ENCODE results near the gene FXYD1.
"Not testable (repeated sequence)": the region's sequence is repeated elsewhere in the genome, so short reads cannot be mapped to it uniquely, and the experiment has no call there.

Gene FXYD1

DNA sequence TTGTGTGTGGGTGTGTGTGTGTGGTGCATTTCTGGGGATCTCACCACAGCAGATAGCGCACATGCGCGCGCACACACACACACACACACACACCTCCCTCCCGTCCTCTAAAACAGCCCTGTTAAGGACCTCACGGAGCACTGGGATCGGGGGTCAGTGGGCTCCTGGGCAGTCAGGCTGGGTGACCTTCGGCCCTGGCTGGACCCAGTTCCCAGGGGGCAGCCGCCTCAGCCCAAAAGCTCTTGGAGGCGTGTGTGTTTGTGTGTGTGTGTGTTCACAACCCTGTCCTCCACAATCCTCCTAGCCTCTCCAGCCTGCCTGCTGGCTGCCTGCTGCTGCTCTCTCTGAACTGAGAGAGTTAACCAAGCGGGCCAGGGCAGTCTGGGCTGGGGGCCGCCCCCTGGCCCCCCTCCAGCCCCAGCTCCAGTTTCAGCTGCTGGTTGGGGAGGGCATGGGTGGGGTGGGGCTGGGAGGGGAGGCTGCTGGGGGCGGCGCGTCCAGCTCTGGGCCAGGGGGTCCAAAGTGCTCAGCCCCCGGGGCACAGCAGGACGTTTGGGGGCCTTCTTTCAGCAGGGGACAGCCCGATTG is at the start of gene FXYD1:
FXYD1 (plus strand) TSS at position 520 of the 588 bp plus-strand sequence. CDS start 1,256 bp downstream, outside the sequence.
- no peak for DNase-seq

DNA sequence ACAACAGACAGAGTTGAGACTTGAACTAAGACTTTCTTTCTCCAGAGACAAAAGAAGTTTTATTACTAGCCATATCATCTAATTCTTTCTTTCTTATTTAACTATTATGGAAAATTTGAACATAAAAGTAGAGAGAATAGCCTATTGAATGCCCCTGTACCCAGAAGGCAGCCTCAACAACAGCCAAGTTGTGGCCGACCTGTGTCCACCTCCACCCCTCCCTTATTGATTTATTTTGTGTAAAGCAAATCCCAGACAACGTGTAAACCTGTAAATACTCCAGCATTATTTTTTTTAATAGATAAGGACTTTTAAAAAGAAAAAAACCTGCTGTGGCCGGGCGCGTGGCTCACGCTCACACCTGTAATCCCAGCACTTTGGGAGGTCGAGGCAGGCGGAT is 49.1 kb upstream of the FXYD1 start:
- DNase-seq, result no peak

DNA sequence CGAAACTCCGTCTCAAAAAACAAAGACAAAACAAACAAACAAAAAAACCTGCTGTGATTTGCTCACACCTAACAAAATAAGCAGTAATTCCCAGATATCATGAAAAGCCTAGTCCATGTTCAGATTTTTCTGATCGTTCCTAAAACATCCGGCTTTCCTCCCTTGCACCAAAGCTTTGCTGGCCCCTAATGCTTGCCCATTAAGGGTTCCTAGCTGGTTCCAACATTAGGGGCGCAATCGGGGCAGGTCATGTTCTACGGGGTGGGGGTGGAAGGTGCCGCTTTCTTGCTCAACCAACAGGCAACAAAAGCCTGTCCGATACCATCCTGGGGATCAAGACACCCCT is 48.5 kb upstream of the FXYD1 start:
- no peak for DNase-seq

DNA sequence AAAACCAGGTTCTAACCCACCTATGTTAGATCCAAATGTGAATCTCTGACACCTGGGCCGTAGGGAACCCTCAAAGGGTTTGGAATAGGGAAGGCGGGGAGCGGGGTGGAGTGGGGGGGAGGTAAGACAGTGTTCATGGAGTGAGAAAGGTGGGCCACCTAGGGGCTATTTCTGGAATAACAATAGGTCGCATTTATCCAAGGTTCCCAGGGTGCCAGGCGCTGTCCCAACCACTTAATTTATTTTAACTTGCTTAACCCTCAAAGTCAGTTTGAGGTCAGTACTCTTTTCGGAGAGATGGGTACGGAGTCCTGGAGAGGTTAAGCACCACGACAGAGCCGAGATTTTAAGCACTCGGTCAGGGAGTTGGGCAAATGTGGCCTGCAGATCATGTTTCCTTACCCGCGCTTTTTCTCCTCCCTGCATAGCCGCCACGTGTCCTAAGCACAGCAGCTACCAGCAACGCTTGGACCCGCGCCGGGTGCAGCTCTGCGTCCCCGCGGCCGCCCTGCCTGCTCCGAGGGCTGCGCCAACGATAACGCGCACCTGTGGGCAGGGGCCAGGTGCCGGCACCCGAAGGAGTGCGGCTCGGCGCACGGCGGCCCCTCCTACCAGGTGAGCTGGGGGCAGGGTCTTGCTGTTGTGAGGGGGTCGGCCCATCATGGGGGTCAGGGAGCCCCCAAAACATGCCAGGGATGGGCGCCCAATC is 48.0 kb upstream of the FXYD1 start:
- DNase-seq, result peak; percentile 53

DNA sequence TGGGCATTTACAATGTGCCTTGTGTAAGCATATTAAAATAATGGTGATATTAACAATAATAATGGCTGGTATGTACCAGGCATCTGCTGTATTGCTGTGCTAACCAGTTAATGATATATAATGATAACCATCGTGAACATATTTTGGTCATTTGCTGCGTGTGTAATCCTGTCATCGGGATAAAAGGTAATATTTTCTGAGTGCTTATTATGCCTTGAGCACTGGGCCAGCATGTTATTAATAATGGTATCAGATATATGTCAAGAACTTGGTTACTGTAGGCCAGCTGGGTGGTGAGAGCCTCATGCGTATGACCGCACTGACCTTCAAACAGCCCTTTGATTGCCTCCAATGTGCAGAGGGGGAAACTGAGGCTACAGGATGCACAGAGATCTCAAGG is 45.2 kb upstream of the FXYD1 start:
- DNase-seq, result no peak

DNA sequence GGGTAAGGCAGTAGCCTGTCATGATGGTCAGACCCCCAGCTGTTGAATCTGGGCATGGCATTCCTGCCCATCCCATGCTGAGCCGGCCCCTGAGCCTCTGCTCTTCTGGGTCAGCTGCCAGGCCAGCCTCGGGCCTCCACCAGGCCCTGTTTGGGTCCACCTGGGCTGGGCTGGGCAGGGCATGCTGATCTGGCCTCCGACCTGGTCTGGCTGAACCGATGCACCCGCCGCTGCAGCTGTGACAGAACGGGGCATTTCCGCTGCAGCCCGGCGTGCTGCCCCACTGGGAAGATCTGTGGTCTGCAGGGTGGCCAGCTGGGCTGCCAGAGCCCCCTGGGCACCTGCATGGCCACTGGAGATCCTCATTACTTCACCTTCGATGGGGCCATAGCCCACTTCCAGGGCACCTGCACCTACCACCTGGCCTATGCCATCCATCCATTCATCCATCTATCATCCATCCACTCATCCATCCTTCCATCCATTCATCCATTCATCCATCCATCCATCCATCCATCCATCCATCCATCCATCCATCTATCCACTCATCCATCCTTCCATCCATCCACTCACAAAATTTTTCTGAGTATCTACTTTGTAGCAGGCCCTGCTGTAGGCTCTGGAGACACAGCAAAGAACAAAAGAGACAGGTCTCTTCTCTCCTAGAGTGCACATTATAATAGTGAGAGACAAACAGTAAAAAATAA is 44.5 kb upstream of the FXYD1 start:
- no peak for DNase-seq

GRCh38 chr19:35094656-35095055 is 44.0 kb upstream of the FXYD1 start:
- DNase-seq, result no peak

- no peak for DNase-seq
Observed at GRCh38 chr19:35095667-35096368, 42.8 kb upstream of the FXYD1 start.

- no peak for DNase-seq
Observed at GRCh38 chr19:35098413-35099049, 40.1 kb upstream of the FXYD1 start.

DNA sequence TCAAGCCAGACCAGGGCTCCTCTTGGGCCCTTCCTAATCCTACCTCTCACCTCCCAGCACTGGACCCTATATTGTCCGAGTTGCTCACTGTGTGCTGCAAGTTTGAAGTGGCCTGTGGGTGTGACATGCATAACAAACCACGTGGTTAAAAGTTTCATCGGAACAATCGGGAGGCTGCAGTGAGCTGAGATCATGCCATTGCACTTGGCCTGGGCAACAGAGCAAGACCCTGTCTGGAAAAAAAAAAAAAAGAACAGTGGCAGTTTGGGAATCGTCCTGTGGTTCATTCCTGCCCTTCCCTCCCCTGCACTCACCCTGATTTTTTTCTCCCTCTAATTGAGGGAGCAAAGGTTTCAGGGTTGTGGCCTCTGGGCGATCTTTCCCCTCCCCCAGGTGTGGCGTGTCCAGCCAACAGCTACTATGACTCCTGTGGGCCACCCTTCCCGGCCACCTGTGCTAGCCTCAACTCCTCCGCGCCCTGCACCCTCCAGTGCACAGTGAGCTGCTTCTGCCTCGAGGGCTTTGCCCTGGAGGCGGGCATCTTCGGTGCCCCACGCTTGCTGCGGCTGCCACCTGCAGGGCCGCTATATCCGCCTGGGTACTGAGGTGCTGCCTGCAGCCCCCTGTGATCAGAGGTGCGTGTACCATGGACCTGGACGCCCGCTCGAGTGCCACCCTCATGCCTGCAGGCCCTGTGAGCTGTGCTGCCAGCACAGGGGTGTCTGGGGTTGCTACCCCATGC is 39.3 kb upstream of the FXYD1 start:
- no peak for DNase-seq

DNA sequence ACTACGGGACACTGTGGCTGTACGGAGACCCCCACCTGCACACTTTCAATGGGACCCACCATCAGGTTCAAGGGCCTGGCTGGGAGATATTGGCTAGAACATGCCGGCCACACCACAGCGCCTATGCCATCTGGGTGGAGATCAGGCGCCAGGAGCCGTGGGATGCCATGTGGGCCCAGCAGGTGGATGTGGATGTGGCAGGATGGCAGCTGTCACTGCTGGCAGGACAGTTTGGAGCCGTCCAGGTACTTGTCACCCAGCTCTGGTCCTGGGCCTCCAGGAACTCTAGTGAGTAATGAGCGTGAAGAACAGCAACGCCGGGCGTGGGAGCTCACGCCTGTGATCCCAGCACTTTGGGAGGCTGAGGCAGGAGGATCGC is 38.7 kb upstream of the FXYD1 start:
- no peak for DNase-seq

DNA sequence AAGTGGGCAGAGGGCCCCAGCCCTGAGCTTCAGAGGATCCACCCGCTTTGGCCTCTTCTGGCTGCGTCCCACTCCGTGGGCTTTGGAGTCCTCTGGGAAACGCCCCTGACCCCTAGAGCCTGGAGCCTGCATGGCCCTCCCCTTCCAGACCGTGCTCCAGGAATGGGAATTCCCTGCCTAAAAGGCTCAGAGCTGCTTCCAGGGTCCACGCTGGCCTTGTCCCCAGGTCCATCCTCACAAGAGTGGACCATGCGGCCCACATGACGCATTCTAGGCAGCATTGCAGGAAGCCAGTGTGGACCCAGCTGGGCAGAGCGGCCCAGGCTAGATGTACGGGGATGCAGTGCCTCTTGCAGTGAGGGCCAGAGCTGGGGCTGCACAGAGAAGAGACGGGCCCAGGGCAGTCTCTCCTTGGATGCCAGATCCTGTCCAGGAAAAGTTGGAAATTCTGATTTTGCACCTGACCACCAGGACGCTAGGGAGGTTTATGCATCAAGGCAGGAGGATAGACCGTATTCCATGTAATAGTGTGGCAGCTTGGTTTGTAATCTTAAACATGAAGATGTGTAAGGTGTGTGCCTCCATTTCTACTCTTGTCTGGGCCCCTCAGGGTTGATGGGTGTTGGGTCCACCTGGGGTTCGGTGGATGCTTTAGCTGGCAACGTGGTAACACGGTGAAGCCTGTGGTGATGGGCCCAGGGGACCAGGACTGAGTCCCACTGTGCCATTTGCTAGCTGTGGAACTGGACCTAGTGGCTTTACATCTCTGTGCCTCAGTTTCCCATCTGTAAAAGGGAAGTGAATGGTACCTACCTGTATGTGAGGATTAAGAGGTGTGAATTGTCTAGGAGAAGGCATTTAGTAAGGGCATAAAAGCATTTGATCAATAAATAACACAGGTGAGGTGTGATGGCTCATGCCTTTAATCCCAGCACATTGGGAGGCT is 37.8 kb upstream of the FXYD1 start:
- no peak for DNase-seq

GRCh38 chr19:35101949-35102348 is 36.7 kb upstream of the FXYD1 start:
- DNase-seq, result not testable (repeated sequence)

GRCh38 chr19:35103614-35104013 is 35.0 kb upstream of the FXYD1 start:
- DNase-seq, result not testable (repeated sequence)

GRCh38 chr19:35104361-35104760 is 34.3 kb upstream of the FXYD1 start:
- DNase-seq, result no peak

GRCh38 chr19:35105047-35105410 is 33.6 kb upstream of the FXYD1 start:
- no peak for DNase-seq

DNA sequence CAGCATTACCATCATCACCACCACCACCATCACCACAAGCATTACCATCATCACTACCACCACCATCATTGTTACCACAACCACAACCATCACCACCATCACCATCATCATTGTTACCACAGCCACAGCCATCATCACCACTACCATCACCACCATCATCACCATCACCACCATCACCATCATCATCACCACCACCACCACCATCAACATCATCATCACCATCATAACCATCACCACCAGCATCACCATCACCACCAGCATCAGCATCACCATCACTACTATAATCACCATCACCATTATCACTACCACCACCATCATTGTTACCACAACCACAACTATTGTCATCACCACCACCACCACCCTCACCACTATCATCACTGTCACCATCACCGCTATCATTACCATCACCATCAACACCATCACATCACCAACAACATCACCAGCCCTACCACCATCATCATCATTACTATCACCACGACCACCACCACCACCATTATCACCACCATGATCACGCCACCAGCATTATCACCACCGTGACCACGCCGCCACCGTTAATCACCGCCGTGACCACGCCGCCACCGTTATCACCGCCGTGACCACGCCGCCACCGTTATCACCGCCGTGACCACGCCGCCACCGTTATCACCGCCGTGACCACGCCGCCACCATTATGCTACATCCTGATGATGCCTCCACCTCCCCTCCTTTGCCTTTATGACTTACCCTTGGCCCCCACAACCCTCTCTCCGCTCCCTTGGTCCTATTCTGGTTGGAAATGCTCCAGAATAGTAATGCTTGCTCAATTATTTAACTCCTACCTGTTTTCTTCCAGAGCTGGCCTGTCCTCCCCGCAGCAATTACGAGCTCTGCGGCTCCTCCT is 33.0 kb upstream of the FXYD1 start:
- no peak for DNase-seq

- DNase-seq, result no peak
Observed at GRCh38 chr19:35106291-35106583, 32.4 kb upstream of the FXYD1 start.

DNA sequence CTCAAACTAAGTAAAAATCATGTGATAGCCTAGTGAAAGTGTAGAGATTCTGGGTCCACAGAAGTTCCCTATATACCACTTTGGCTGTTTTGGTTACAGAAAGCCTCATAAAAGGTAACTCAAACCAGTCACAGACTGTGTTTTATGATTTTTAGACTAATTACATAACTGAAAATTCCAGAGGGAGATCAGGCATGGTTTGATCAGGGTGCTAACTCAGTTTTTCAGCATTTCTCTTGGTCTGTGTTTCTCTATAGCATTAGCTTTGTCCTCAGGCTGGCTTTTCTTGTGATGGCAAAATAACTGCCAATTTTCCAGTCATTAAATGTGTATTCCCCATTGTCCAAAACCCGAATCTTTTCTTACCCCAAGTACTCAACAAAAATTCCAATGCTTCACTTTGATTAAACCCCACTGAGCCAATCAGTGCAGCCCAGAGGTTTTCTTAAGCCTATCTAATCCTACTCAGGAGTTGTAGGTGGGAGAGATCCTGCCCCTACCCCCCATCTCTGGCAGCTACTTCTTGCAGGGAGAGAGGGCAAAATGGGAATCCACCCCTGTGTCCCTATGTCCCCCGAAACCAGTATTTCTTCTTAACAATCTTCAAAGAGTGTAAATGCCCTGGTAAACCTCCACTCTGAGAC is 31.6 kb upstream of the FXYD1 start:
- no peak for DNase-seq

DNA sequence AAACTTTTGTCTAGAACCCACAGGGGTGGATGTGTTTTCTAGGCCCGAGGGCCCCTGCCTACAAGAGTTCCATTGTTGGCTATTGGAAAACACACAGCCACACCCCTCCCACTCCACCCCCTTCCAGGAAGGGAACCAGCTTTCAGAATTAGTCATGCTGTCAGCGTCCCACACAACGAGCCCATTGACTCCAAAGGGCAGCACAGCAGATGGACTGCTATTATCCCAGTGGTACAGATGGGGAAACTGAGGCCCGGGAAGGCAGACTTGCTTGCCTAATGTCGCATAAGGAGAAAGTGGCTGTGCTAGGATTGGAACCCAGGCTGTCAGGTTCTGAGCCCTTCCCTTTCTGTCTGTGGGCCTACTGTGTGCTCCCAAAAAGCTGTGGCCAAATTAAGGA is 31.1 kb upstream of the FXYD1 start:
- no peak for DNase-seq
